ENCODE results near the gene TM4SF18. TPM values are rescaled to one million over a fixed set of nuclear protein-coding genes. Genes with fewer than 3 reads are reported as not detected.

Gene TM4SF18
- total RNA-seq, 4 donors from 2014 or later, result 4.1 to 13.6 (median 5.9) TPM

DNA sequence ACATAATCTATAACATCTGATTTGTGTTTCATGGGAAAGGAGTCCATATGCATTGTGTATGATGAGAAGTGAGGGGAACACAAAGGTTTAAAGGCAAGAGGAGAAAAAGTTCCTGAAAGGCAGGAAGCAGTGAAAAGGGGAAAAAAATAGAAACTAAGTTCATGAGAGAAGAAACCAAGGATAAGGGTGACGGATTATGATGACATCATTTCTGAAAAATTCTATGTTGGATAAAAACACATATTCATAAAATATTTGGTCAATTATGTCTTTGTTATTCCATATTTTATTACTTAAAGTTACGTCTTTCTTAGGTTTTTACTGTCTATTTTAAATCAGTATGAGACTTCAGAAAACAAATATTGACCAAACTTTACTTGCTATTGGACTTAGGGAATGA is 63.3 kb downstream of the TM4SF18 start:
- TF ChIP-seq, protein P1, sequence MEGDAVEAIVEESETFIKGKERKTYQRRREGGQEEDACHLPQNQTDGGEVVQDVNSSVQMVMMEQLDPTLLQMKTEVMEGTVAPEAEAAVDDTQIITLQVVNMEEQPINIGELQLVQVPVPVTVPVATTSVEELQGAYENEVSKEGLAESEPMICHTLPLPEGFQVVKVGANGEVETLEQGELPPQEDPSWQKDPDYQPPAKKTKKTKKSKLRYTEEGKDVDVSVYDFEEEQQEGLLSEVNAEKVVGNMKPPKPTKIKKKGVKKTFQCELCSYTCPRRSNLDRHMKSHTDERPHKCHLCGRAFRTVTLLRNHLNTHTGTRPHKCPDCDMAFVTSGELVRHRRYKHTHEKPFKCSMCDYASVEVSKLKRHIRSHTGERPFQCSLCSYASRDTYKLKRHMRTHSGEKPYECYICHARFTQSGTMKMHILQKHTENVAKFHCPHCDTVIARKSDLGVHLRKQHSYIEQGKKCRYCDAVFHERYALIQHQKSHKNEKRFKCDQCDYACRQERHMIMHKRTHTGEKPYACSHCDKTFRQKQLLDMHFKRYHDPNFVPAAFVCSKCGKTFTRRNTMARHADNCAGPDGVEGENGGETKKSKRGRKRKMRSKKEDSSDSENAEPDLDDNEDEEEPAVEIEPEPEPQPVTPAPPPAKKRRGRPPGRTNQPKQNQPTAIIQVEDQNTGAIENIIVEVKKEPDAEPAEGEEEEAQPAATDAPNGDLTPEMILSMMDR (IDR thresholded peaks at IDR 0.05 in 4 of 5, conservative IDR thresholded peaks at IDR 0.05 in 1 of 5), result no peak
- TF ChIP-seq POLR2A (IDR thresholded peaks at IDR 0.05), result no peak
- H3K4me1 ChIP-seq, result peaks cover 0 to 5% of the 10 kb centered on the region in 2 donors
- no peaks in the 10 kb centered on the region for H3K36me3 ChIP-seq
- no peak for ATAC-seq
- H3K27me3 ChIP-seq, result no peaks in the 10 kb centered on the region
- H3K9me3 ChIP-seq, result no peaks in the 10 kb centered on the region
- DNase-seq, result no peak
- in situ Hi-C loops (cut with MboI; ENCODE audit: low sequenced_read_pairs in 4 of 4) (loop anchor here (5.0 to 10.0 kb wide), 6 partner anchors 148 to 405 kb away; partner anchors contain the start of gene CPA3 (in 2 of the 4)), intact Hi-C loops (cut with DNase I; ENCODE audit: low total_unique reads) (no loop called here)
- H3K27ac ChIP-seq, result no peak overlapping the region
- H3K4me3 ChIP-seq, result no peak overlapping the region

- H3K4me1 ChIP-seq, result peaks cover 0 to 5% of the 10 kb centered on the region in 2 donors
- intact Hi-C loops (cut with DNase I; ENCODE audit: low total_unique reads), result no loop called here
- TF ChIP-seq POLR2A (IDR thresholded peaks at IDR 0.05), result no peak
- TF ChIP-seq, protein P1 (IDR thresholded peaks at IDR 0.05 in 4 of 5, conservative IDR thresholded peaks at IDR 0.05 in 1 of 5), result no peak
Observed at GRCh38 chr3:149269687-149270086, 63.7 kb downstream of the TM4SF18 start.

More at GRCh38 chr3:149269687-149270086, 63.7 kb downstream of the TM4SF18 start:
- H3K27me3 ChIP-seq, result no peaks in the 10 kb centered on the region
- in situ Hi-C loops (cut with MboI; ENCODE audit: low sequenced_read_pairs in 4 of 4), result loop anchor here (5.0 to 10.0 kb wide), 6 partner anchors 147 to 405 kb away; partner anchors contain the start of gene CPA3 (in 2 of the 4)
- DNase-seq (no peak), ATAC-seq (no peak)
- no peaks in the 10 kb centered on the region for H3K36me3 ChIP-seq
- no peak overlapping the region for H3K4me3 ChIP-seq
- H3K27ac ChIP-seq, result no peak overlapping the region
- no peaks in the 10 kb centered on the region for H3K9me3 ChIP-seq

Other genes starting within 250 kb of the TM4SF18 start
- 10 to 100 TPM in 1 of 4 donors, 1 to 10 TPM in 3; 2.8 to 11.0 (median 5.9) TPM for gene HLTF, start 247.1 kb downstream of the TM4SF18 start, total RNA-seq
- 1 to 10 TPM; 3.1 to 5.5 (median 4.4) TPM for gene HPS3, start 204.0 kb downstream of the TM4SF18 start, total RNA-seq
- gene CP, start 111.8 kb downstream of the TM4SF18 start, total RNA-seq, result 10 to 100 TPM in 1 of 4 donors, 1 to 10 TPM in 2, under 1 TPM in 1; 0.85 to 10.6 (median 5.4) TPM
- 10 to 100 TPM; 23.0 to 43.8 (median 38.6) TPM for gene TM4SF1, start 44.0 kb upstream of the TM4SF18 start, total RNA-seq
- 1 to 10 TPM in 1 of 4 donors, under 1 TPM in 1, not detected in 2; 0.13 to 2.3 TPM for gene TM4SF4, start 141.1 kb upstream of the TM4SF18 start, total RNA-seq

Measured in gastrocnemius medialis (tissue), 4 donors.